BJ (cell line): ENCODE measurements around the gene FZR1. TPM values are rescaled to one million over a fixed set of nuclear protein-coding genes. Genes with fewer than 3 reads are reported as not detected.
"Not testable (repeated sequence)": the region's sequence is repeated elsewhere in the genome, so short reads cannot be mapped to it uniquely, and the experiment has no call there.

ENCODE experiments used
- CTCF ChIA-PET: fragments of 350-600 bp; formaldehyde crosslinking; extraction: SDS; loops from one replicate; lab custom pipeline; 2021; ENCODE audit warnings: antibody characterized with exemption, inconsistent platforms; lab: Yijun Ruan, JAX
- POLR2A ChIA-PET: fragments of 300-600 bp; sonication (Branson Sonifier 250); formaldehyde crosslinking; extraction: SDS; loops from one replicate; lab custom pipeline; 2021; ENCODE audit warnings: antibody characterized with exemption; lab: Charles Lee
- DNase-seq: peaks from one replicate; pipeline ENCODE4 v3.0.0-alpha.2; 2011; ENCODE audit warnings: low read depth
- H3K27me3 ChIP-seq: 2 replicates; pipeline ENCODE4 v1.6.0; 2011; ENCODE audit warnings: low read length; ENCODE audit not compliant: control insufficient read depth, insufficient read depth
- H3K36me3 ChIP-seq: 2 replicates; pipeline ENCODE4 v1.5.1; 2011; ENCODE audit warnings: low read length; ENCODE audit not compliant: control insufficient read depth, insufficient read depth
- H3K4me3 ChIP-seq: 2 replicates; pipeline ENCODE4 v1.5.1; 2011; ENCODE audit warnings: low read depth, mild to moderate bottlenecking, control low read depth, low read length
- polyA plus RNA-seq: library from polyadenylated mRNA; depleted of rRNA; stranded (reverse); fragments of >200 nt; gene quantifications from 2 replicates; pipeline ENCODE4 v1.2.3, GENCODE V29; 2011
- TF ChIP-seq, protein P1 (sequence below): IDR thresholded peaks from 2 replicates; pipeline ENCODE4 v1.5.1; 2011; ENCODE audit warnings: low read depth, mild to moderate bottlenecking, control low read depth, inconsistent platforms, low read length, moderate library complexity; ENCODE audit not compliant: insufficient read depth

FZR1 gene
- polyA plus RNA-seq, 1 experiment = 52.3 TPM

GRCh38 chr19:3501780-3502179 lies 4.3 kb upstream of the FZR1 start:
- CTCF ChIA-PET = interaction anchor here (0.6 to 2.1 kb wide), 5 partner anchors 14 to 582 kb away, joined by 3 to 10 read pairs (median 5); partner anchors contain the start of gene TEKTIP1
- POLR2A ChIA-PET = no interaction called here
- TF ChIP-seq, protein P1, sequence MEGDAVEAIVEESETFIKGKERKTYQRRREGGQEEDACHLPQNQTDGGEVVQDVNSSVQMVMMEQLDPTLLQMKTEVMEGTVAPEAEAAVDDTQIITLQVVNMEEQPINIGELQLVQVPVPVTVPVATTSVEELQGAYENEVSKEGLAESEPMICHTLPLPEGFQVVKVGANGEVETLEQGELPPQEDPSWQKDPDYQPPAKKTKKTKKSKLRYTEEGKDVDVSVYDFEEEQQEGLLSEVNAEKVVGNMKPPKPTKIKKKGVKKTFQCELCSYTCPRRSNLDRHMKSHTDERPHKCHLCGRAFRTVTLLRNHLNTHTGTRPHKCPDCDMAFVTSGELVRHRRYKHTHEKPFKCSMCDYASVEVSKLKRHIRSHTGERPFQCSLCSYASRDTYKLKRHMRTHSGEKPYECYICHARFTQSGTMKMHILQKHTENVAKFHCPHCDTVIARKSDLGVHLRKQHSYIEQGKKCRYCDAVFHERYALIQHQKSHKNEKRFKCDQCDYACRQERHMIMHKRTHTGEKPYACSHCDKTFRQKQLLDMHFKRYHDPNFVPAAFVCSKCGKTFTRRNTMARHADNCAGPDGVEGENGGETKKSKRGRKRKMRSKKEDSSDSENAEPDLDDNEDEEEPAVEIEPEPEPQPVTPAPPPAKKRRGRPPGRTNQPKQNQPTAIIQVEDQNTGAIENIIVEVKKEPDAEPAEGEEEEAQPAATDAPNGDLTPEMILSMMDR = no peak
- no peak overlapping the region for H3K4me3 ChIP-seq
- H3K27me3 ChIP-seq = no peaks in the 10 kb centered on the region
- no peaks in the 10 kb centered on the region for H3K36me3 ChIP-seq
- DNase-seq = no peak

DNA sequence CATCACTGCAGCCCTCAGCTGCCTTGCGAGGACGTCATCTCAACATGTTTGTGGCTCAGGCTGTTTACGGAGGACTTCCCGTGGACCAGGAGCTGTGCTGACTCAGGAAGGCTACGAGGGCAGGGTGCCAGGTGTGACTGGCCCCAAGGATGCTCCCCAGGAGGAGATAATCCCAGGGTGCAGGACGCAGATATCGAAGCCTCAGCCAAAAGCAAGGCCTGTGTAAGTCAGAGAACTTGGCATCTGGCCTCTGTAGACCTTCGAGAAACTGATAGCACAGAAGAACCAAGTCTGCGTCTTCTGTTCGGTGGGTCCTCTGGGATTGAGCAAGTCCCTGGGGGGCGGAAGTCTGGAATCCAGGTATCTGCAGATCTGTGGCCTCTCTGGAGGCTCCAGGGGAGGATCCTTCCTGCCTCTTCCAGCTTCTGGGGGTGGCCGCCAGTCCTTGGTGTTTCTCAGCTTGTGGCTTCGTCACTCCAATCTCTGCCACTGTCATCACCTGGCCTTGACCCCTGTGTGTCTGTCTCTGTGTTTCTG lies 3.0 kb upstream of the FZR1 start:
- Histone ChIP-seq H3K4me3 (no peak overlapping the region), H3K36me3 (no peaks in the 10 kb centered on the region), H3K27me3 (no peaks in the 10 kb centered on the region)
- CTCF ChIA-PET = interaction anchor here (0.5 to 1.2 kb wide), 5 partner anchors 20 to 537 kb away, joined by 3 to 4 read pairs (median 3); partner anchors contain the start of genes SMIM44 and TEKTIP1
- POLR2A ChIA-PET = no interaction called here
- no peak for DNase-seq
- TF ChIP-seq, protein P1 = no peak

DNA sequence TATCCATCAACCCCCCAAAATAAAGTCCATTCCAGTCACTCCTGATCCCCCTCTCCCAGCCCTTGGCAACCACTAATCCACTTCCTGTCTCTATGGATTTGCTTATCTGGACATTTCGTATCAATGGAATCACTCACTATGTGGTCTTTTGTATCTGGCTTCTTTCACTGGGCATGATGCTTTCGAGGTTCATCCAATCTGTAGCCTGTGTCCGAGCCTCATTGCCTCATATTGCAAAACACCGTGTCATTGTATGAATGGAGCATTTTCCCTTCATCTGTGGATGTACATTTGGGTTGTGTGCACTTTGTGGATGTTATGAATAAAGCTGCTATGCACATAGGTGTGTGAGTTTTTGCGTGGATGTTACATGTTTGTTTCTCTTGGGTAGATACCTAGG lies 1.4 kb upstream of the FZR1 start:
- ChIA-PET POLR2A (no interaction called here), CTCF (no interaction called here)
- no peaks in the 10 kb centered on the region for H3K27me3 ChIP-seq
- peaks cover 8% of the 10 kb centered on the region for H3K36me3 ChIP-seq
- no peak for DNase-seq
- no peak overlapping the region for H3K4me3 ChIP-seq
- TF ChIP-seq, protein P1 = no peak

- peaks cover 9% of the 10 kb centered on the region for H3K36me3 ChIP-seq
- CTCF ChIA-PET = interaction anchor here (0.8 kb wide), 1 partner anchor 211 kb away, joined by 3 read pairs; no protein-coding TSS in a partner anchor
- no peak for DNase-seq
- H3K4me3 ChIP-seq = peak overlapping the region; percentile 97
- no peaks in the 10 kb centered on the region for H3K27me3 ChIP-seq
- TF ChIP-seq, protein P1 = no peak
- POLR2A ChIA-PET = no interaction called here
Measured at GRCh38 chr19:3506384-3507340, 551 bp downstream of the FZR1 start.

DNA sequence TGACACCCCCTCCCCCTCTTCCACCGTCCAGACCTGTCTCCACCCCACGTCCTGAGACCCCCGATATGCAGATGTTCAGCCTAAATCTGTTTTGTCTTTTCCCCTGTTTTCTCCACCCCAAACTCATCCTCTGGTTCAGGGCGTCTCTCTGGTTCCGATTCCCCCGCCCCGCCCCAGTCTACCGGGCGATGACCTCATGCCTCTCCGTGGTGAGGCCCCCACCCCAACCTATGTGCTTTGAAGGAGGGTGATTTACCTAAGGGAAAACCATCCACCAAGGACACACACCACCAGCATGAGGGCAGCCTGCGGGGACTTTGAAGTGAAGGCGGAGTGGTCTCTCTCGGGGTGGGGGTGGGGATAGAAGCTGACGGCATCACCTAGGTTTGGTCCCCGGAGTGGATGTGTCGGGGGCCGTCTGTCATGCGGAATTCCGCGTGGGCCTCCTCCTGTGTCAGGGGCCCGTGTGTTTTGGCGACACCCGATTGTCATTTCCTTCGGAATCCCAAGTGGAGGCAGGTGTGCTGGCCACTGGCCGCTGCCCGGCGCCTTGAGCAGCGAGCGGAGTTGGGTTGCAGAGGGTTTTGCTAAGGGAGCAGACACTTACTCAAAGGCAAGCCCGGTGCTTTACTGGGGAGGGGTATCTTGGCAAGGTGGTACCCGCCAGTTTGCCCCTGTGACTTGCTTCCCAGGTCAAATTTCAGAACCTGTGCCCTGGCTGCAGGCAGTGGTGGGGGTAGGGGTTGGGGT lies 1.4 kb downstream of the FZR1 start:
- no peak for DNase-seq
- Histone ChIP-seq H3K27me3 (no peaks in the 10 kb centered on the region), H3K4me3 (peak overlapping the region; percentile 97), H3K36me3 (peaks cover 11% of the 10 kb centered on the region)
- CTCF ChIA-PET = no interaction called here
- POLR2A ChIA-PET = no interaction called here
- TF ChIP-seq, protein P1 = no peak

- CTCF ChIA-PET = not testable (repeated sequence)
Measured at GRCh38 chr19:3508121-3508661, 2.1 kb downstream of the FZR1 start.

More at GRCh38 chr19:3508121-3508661, 2.1 kb downstream of the FZR1 start:
- H3K36me3 ChIP-seq = peaks cover 11% of the 10 kb centered on the region
- POLR2A ChIA-PET, DNase-seq, H3K27me3 ChIP-seq: not testable (repeated sequence)
- H3K4me3 ChIP-seq = peak overlapping the region; percentile 97; the same call in 1 of the 2 replicates
